ENCODE data around the gene PRM1.

DNA sequence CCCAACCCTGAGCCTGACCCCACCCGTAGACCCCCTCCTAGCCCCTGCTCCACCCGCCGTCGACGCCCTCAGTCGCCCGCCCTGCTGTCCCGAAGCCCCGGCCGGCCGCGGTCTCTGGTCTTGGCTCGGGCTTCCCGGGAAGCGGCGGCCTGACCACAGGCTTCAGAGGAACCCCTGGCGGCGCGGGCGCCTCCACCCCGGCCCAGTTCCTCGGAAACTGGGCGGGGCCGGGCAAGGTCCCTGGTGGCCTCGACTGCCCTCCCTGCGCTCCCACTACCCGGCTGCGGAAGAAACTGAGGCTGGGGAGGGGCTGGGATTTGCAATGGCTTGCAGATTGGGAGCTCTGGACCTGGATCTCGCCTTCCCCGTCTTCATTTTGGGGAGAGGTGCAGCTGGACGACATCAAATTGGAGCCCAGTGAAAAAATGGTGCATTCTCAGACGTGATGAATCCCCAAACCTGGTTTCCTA lies 24.4 kb downstream of the PRM1 start:
- TF ChIP-seq, protein P1, sequence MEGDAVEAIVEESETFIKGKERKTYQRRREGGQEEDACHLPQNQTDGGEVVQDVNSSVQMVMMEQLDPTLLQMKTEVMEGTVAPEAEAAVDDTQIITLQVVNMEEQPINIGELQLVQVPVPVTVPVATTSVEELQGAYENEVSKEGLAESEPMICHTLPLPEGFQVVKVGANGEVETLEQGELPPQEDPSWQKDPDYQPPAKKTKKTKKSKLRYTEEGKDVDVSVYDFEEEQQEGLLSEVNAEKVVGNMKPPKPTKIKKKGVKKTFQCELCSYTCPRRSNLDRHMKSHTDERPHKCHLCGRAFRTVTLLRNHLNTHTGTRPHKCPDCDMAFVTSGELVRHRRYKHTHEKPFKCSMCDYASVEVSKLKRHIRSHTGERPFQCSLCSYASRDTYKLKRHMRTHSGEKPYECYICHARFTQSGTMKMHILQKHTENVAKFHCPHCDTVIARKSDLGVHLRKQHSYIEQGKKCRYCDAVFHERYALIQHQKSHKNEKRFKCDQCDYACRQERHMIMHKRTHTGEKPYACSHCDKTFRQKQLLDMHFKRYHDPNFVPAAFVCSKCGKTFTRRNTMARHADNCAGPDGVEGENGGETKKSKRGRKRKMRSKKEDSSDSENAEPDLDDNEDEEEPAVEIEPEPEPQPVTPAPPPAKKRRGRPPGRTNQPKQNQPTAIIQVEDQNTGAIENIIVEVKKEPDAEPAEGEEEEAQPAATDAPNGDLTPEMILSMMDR (IDR thresholded peaks at IDR 0.05; ENCODE audit: poor library complexity) = no peak
- no peak for TF ChIP-seq EZH2 (IDR thresholded peaks at IDR 0.05; ENCODE audit: borderline replicate concordance)

Measured in hepatocyte (in vitro differentiated cells).